Middle frontal gyrus (tissue), 1 donor: ENCODE measurements around the gene RAB5B.
"Not testable (repeated sequence)": the region's sequence is repeated elsewhere in the genome, so short reads cannot be mapped to it uniquely, and the experiment has no call there.

ENCODE experiments used
- DNase-seq: peaks from one replicate; pipeline ENCODE4 v3.0.0-alpha.2; 2015; ENCODE audit warnings: low spot score; ENCODE audit errors: extremely low spot score

The RAB5B gene

GRCh38 chr12:56013482-56013881 lies 39.6 kb downstream of the RAB5B start:
- DNase-seq = peak; percentile 27

- no peak for DNase-seq
Measured at GRCh38 chr12:56014205-56014604, 40.3 kb downstream of the RAB5B start.

DNA sequence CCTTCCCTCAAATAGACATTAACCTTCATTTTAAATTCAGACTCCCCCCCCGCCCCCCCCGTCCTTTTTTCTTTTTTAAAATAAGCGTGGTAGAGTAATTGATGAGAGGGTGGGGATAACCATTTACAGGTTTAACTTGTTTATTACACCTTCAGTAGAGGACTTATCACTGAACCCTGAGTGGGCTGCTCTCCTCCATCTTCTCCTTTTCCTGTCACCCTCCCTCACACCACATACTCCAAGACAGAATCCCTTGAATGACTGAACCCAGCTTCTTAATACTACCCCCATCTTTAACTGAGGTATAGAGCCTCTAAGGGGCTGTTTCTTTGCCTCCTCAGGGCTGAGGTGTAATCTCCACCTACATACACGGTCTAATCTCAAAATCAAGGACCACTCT lies 43.3 kb downstream of the RAB5B start:
- DNase-seq = no peak

- no peak for DNase-seq
Measured at GRCh38 chr12:56018356-56018755, 44.5 kb downstream of the RAB5B start.

GRCh38 chr12:56020423-56021184 lies 46.7 kb downstream of the RAB5B start, which contains the start of gene IKZF4:
IKZF4 (plus strand) TSS chr12:56021043; CDS start chr12:56021494, 451 bp downstream.
- DNase-seq = no peak

- no peak for DNase-seq
Measured at GRCh38 chr12:56021889-56022497, 48.1 kb downstream of the RAB5B start.

- no peak for DNase-seq
Measured at GRCh38 chr12:56028511-56029165, 54.8 kb downstream of the RAB5B start.

- DNase-seq = no peak
Measured at GRCh38 chr12:56029166-56029519, 55.3 kb downstream of the RAB5B start.

- DNase-seq = no peak
Measured at GRCh38 chr12:56029666-56030293, 55.9 kb downstream of the RAB5B start.

- DNase-seq = no peak
Measured at GRCh38 chr12:56031987-56032386, 58.1 kb downstream of the RAB5B start.

DNA sequence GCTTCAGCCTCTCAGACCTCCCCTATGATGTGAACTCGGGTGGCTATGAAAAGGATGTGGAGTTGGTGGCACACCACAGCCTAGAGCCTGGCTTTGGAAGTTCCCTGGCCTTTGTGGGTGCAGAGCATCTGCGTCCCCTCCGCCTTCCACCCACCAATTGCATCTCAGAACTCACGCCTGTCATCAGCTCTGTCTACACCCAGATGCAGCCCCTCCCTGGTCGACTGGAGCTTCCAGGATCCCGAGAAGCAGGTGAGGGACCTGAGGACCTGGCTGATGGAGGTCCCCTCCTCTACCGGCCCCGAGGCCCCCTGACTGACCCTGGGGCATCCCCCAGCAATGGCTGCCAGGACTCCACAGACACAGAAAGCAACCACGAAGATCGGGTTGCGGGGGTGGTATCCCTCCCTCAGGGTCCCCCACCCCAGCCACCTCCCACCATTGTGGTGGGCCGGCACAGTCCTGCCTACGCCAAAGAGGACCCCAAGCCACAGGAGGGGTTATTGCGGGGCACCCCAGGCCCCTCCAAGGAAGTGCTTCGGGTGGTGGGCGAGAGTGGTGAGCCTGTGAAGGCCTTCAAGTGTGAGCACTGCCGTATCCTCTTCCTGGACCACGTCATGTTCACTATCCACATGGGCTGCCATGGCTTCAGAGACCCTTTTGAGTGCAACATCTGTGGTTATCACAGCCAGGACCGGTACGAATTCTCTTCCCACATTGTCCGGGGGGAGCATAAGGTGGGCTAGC lies 60.9 kb downstream of the RAB5B start:
- no peak for DNase-seq

GRCh38 chr12:56037161-56037560 lies 63.3 kb downstream of the RAB5B start:
- DNase-seq = no peak

GRCh38 chr12:56038022-56038655 lies 64.3 kb downstream of the RAB5B start:
- no peak for DNase-seq

DNA sequence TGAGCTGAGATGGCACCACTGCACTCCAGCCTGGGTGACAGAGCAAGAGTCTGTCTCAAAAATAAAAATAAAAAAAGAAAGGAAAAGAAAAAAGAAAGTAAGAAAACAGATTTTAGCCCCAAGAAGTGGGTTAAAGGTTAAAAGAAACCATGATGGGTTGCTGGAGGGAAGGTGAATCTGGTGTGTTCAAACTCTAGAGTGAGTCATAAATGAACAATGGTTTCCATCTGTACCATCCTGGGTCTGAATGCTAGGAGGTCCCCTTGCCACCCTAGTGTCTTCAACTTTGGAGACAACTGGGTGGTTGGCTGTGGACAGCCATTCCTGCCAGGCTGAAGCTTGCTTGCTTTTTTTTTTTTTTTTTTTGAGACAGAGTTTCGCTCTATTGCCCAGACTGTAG lies 66.3 kb downstream of the RAB5B start:
- DNase-seq = no peak

DNA sequence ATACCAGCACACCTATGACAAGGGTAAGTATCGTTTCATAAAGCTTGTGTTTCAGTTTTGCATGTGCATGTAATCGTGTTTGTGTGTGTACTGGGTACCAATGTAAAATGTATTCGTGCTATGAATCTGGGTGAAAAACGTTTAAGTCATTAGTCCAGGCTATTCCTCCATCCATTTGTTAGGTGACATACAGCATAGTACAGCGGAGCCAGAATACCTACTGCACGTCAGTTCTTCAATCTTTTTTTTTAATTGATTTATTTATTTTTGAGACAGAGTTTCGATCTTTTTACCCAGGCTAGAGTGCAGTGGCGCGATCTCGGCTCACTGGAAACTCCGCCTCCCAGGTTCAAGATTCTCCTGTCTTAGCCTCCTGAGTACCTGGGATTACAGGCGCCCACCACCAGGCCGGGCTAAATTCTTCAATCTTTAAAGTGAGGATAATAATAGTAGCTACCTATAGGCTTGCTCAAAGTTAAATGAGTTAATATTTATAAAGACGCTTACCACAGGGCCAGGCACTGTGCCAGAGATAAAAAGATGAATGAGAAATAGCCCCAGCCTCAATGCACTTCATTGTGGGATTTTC lies 67.2 kb downstream of the RAB5B start:
- no peak for DNase-seq

- peak; percentile 95 for DNase-seq
Measured at GRCh38 chr12:56041552-56042429, 67.9 kb downstream of the RAB5B start, which contains the start of gene RPS26. RPS26 (plus strand) TSS chr12:56041918; CDS start chr12:56042167, 249 bp downstream.

DNA sequence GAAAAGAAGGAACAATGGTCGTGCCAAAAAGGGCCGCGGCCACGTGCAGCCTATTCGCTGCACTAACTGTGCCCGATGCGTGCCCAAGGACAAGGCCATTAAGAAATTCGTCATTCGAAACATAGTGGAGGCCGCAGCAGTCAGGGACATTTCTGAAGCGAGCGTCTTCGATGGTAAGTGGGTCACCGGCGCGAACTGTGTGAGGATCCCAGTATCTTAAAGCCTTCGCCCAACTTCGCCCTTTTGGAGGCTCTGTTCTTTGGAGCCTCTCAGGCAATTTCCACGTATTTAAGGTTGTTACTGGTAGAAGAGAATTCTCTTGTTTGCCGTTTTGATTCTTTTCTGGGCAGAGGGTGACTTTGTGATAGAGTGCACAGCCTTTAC lies 68.5 kb downstream of the RAB5B start:
- DNase-seq = not testable (repeated sequence)

DNA sequence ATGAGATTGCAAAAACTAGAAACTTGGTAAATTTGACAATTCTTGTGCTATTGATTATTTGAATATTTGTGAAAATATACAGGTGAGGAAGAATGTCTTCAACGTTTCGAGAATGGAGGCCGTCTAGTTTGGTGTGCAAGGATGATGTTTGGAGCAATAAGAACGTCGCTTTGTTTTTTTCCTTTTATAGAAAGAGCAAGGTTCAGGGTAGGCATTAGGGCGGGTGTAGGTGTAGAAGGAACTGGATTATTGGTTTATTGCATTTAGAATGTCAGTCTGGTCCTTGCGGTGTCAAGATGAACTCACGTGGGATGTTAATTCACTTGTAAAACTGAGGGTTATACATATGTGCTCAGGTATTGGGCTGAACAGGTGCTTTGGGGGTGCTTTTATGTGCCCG lies 69.0 kb downstream of the RAB5B start:
- no peak for DNase-seq
